Stimulated activated CD4-positive, alpha-beta T cell treated with anti-CD3 and anti-CD28 coated beads, Interleukin-1b, Interleukin-23, amount 100 ng/mL, for 1 hour (primary cell): ENCODE data around the gene RCOR1.

Source experiments
- DNase-seq, 2 donors: peaks; one replicate each; pipeline ENCODE4 v3.0.0-alpha.2; 2020; ENCODE audit warnings: low read depth in 2 of 2

The RCOR1 gene

GRCh38 chr14:102776761-102777710 lies 184.6 kb downstream of the RCOR1 start, which contains the start of gene TRAF3:
TSS of gene TRAF3 (plus strand) at chr14:102777449. CDS start at chr14:102870202, 92,753 bp downstream.
- DNase-seq, result peak; percentile 67 to 76

GRCh38 chr14:102777711-102778337 lies 185.4 kb downstream of the RCOR1 start:
- no peak for DNase-seq

GRCh38 chr14:102778338-102779083 lies 186.1 kb downstream of the RCOR1 start:
- DNase-seq, result no peak

- no peak for DNase-seq
Measured at GRCh38 chr14:102779084-102779462, 186.6 kb downstream of the RCOR1 start.

GRCh38 chr14:102779574-102780315 lies 187.3 kb downstream of the RCOR1 start:
- no peak for DNase-seq
